B cell (primary cell): ENCODE measurements around the gene PALB2. TPM values are rescaled to one million over a fixed set of nuclear protein-coding genes. Genes with fewer than 3 reads are reported as not detected.

Experiments
- ATAC-seq: fragments of 200-7000 bp; cut with Tn5 transposase; one replicate; pipeline ENCODE4 v1.10.0; 2021; ENCODE audit warnings: low read depth, mild to moderate bottlenecking, moderate number of reproducible peaks, moderate library complexity
- CTCF ChIA-PET: fragments of 350-600 bp; sonication (Branson Sonifier 250); formaldehyde crosslinking; loops from one replicate; lab custom pipeline; 2021; ENCODE audit warnings: antibody characterized with exemption, inconsistent platforms; lab: Charles Lee
- POLR2A ChIA-PET: fragments of 350-600 bp; sonication (Branson Sonifier 250); formaldehyde crosslinking; loops from one replicate; lab custom pipeline; 2021; ENCODE audit warnings: antibody characterized with exemption; lab: Charles Lee
- DNase-seq: peaks from one replicate; pipeline ENCODE4 v3.0.0; 2013
- H2AFZ ChIP-seq: 2 replicates; pipeline ENCODE4 v1.6.1; 2012; ENCODE audit warnings: mild to moderate bottlenecking, low read depth, low read length; ENCODE audit not compliant: insufficient read depth, poor library complexity, severe bottlenecking
- H3K27ac ChIP-seq, 2 donors: 1 replicate in 1 of 2; 2 replicates in 1 of 2; pipeline ENCODE4 v1.5.1; 2012 to 2013; ENCODE audit warnings: low read length in 2 of 2, mild to moderate bottlenecking in 2 of 2, moderate library complexity in 1 of 2
- H3K27me3 ChIP-seq, 4 experiments: fragments of 200-600 bp in 1 of 4; sonication (generic) in 1 of 4; replicated peaks in 1 of 4; 1 replicate in 2 of 4; 2 replicates in 2 of 4; pipeline versions ENCODE4 v1.6.1 to v1.7.0; 2013 to 2016; ENCODE audit warnings: low read length in 3 of 4, mild to moderate bottlenecking in 2 of 4, mixed read lengths in 1 of 4, moderate library complexity in 1 of 4; ENCODE audit not compliant: insufficient read depth in 4 of 4, control insufficient read depth in 3 of 4; ENCODE audit errors: control extremely low read depth in 1 of 4
- H3K36me3 ChIP-seq, 2 experiments: replicated peaks in 1 of 2; 1 replicate in 1 of 2; 2 replicates in 1 of 2; pipeline versions ENCODE4 v1.6.1 to v1.7.1; 2013; ENCODE audit warnings: low read length in 1 of 2; ENCODE audit not compliant: insufficient read depth in 2 of 2, control insufficient read depth in 1 of 2; ENCODE audit errors: control extremely low read depth in 1 of 2, extremely low read depth in 1 of 2
- H3K4me1 ChIP-seq, 2 donors: fragments of 200-600 bp in 1 of 2; sonication (generic) in 1 of 2; 1 replicate in 1 of 2; 2 replicates in 1 of 2; pipeline versions ENCODE4 v1.5.1 to v1.6.1; 2013 to 2017; ENCODE audit warnings: low read length in 2 of 2; ENCODE audit not compliant: control insufficient read depth in 2 of 2, insufficient read depth in 2 of 2
- H3K4me2 ChIP-seq: replicated peaks from 2 replicates; pipeline ENCODE3; 2012; ENCODE audit warnings: mild to moderate bottlenecking, low read depth, low read length; ENCODE audit not compliant: poor library complexity, severe bottlenecking
- H3K4me3 ChIP-seq, 5 experiments: fragments of 200-600 bp in 1 of 5; sonication (generic) in 1 of 5; 1 replicate in 3 of 5; 2 replicates in 2 of 5; pipeline versions ENCODE4 v1.5.1 to v1.7.0; 2011 to 2016; ENCODE audit warnings: low read length in 4 of 5, mild to moderate bottlenecking in 4 of 5, low read depth in 2 of 5, control low read depth in 1 of 5, moderate library complexity in 1 of 5; ENCODE audit not compliant: insufficient read depth in 1 of 5; ENCODE audit errors: control extremely low read depth in 1 of 5, extremely low read depth in 1 of 5
- H3K79me2 ChIP-seq: fragments of 200-600 bp; sonication (generic); one replicate; pipeline ENCODE4 v1.6.0; 2016; ENCODE audit warnings: low read length; ENCODE audit not compliant: control insufficient read depth, insufficient read depth
- H3K9ac ChIP-seq: fragments of 200-600 bp; sonication (generic); 2 replicates; pipeline ENCODE4 v1.6.1; 2017; ENCODE audit warnings: mild to moderate bottlenecking, low read length, moderate library complexity
- H3K9me3 ChIP-seq, 3 donors: one replicate each; pipeline versions ENCODE4 v1.6.1 to v1.7.1; 2013; ENCODE audit warnings: low read length in 2 of 3; ENCODE audit not compliant: control insufficient read depth in 2 of 3, insufficient read depth in 1 of 3; ENCODE audit errors: control extremely low read depth in 1 of 3
- H4K20me1 ChIP-seq: 2 replicates; pipeline ENCODE4 v1.6.0; 2012; ENCODE audit warnings: mild to moderate bottlenecking, low read length; ENCODE audit not compliant: insufficient read depth, control insufficient read depth, poor library complexity, severe bottlenecking
- H3K27ac Mint-ChIP-seq: one replicate; pipeline ENCODE4 v1.8.0; 2021; ENCODE audit warnings: mixed read lengths
- H3K27me3 Mint-ChIP-seq: one replicate; pipeline ENCODE4 v1.8.0; 2021; ENCODE audit warnings: mixed read lengths
- H3K4me1 Mint-ChIP-seq: one replicate; pipeline ENCODE4 v1.8.0; 2021; ENCODE audit warnings: mixed read lengths
- H3K4me3 Mint-ChIP-seq: one replicate; pipeline ENCODE4 v1.8.0; 2021; ENCODE audit warnings: mixed read lengths
- H3K9me3 Mint-ChIP-seq: one replicate; pipeline ENCODE4 v1.8.0; 2022; ENCODE audit warnings: mixed read lengths; ENCODE audit not compliant: insufficient read depth
- EZH2 ChIP-seq: IDR thresholded peaks from 2 replicates; pipeline ENCODE4 v1.6.1; 2012; ENCODE audit warnings: borderline replicate concordance, low read depth, mild to moderate bottlenecking, moderate library complexity, low read length; ENCODE audit not compliant: insufficient read depth, poor library complexity, severe bottlenecking
- WGBS: methylation state at CpG from one replicate; pipeline ENCODE4 v1.1.5; 2013; ENCODE audit warnings: missing lambda C conversion rate; ENCODE audit not compliant: insufficient coverage; 5-methylcytosine and 5-hydroxymethylcytosine counted together
- intact Hi-C: fragments of 100-400 bp; cut with micrococcal nuclease; formaldehyde crosslinking; loops from one replicate; pipeline ENCODE4 v1.10.0; 2022
- polyA plus RNA-seq: library from polyadenylated mRNA; depleted of rRNA; stranded (reverse); fragments of >200 nt; gene quantifications from 2 replicates; pipeline ENCODE4 v1.2.3, GENCODE V29; 2012
- total RNA-seq, 2 donors: library from RNA; stranded (reverse); fragments of 120-200 nt in 1 of 2; gene quantifications; 1 replicate in 1 of 2; 2 replicates in 1 of 2; pipeline versions ENCODE4 v1.2.3 to v1.2.4, GENCODE V29; 2013 to 2022
- TF ChIP-seq, protein P1 (sequence below): fragments of 200-600 bp; IDR thresholded peaks from one replicate; pipeline ENCODE4 v1.8.0; 2022; ENCODE audit warnings: antibody characterized with exemption, mild to moderate bottlenecking

Gene PALB2
- total and polyA plus RNA-seq, 2 donors (not counting 1 experiment from before 2014, with no cell fraction given), result 3.6 to 16.3 TPM

DNA sequence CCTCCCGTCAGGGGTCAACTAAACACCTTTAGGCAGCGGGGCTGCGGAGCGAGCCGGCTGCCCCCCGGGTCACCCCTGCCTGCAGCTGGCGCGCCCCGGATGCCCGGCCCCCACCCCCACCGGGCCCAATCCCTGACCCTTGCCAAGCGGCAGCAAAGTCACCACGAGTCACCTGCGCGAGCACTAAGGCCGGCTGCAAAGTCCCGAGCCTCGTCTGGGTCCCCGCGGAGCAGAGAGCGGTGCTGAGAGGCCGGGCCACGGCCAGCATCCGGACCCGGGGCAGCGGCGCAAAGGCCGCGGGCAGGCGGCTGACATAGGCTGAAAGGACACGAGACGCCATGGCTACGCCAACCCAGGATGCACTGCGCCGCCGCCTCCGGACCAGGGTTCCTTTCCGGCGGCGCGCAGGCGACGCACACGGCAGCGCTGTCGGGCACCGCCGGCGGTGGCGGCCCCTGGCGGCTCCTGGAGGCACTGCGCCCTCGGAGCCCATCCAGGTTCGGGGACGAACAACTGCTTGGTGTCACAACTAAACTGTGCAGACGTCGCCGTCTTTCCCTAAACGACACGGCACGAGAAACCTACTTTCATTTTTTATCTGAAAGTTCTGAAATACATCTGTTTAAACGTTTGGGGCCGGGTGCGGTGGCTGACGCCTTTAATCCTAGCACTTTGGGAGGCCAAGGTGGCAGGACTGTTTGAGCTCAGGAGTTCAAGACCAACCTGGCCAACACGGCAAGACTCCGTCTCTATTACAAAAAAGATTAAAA is 45.0 kb downstream of the PALB2 start, which contains the start of gene NDUFAB1:
NDUFAB1 (minus strand) TSS at position 366 of the 770 bp plus-strand sequence; CDS start at position 340, 26 bp downstream.
- Histone ChIP-seq H3K36me3 (peaks cover 0 to 21% of the 10 kb centered on the region in 2 experiments), H3K79me2 (peaks cover 60% of the 10 kb centered on the region), H3K4me3 (peak within 1 kb of the TSS; percentile 72 to 92 (median 87)), H3K27ac (peak within 1 kb of the TSS; percentile 37 to 91), H3K27me3 (no peaks in the 10 kb centered on the region), H3K4me2 (peak within 1 kb of the TSS; percentile 92), H2AFZ (peak within 1 kb of the TSS; percentile 97), H4K20me1 (peaks cover 42% of the 10 kb centered on the region), H3K4me1 (peaks cover 15 to 19% of the 10 kb centered on the region in 2 donors), H3K9me3 (no peaks in the 10 kb centered on the region), H3K9ac (peak within 1 kb of the TSS; percentile 97)
- CTCF ChIA-PET, result interaction anchor here (0.6 to 3.6 kb wide), 19 partner anchors 8 to 162 kb away, joined by 3 to 35 read pairs (median 5); partner anchors contain the start of genes COG7, EARS2, PALB2 and UBFD1
- peak; percentile 99 for ATAC-seq
- Mint-ChIP-seq H3K9me3 (no peaks in the 10 kb centered on the region), H3K4me3 (peak within 1 kb of the TSS; percentile 86), H3K27ac (peak within 1 kb of the TSS; percentile 76), H3K27me3 (no peaks in the 10 kb centered on the region), H3K4me1 (peaks cover 24% of the 10 kb centered on the region)
- intact Hi-C loops, result loop anchor here (1.0 to 5.0 kb wide), 6 partner anchors 39 to 1644 kb away; partner anchors contain the start of genes COG7, DCTN5, EARS2 and GGA2
- DNase-seq, result peak; percentile 92
- under 1% methylated on average over 64 of the region's 67 CpGs for WGBS
- TF ChIP-seq, protein P1, sequence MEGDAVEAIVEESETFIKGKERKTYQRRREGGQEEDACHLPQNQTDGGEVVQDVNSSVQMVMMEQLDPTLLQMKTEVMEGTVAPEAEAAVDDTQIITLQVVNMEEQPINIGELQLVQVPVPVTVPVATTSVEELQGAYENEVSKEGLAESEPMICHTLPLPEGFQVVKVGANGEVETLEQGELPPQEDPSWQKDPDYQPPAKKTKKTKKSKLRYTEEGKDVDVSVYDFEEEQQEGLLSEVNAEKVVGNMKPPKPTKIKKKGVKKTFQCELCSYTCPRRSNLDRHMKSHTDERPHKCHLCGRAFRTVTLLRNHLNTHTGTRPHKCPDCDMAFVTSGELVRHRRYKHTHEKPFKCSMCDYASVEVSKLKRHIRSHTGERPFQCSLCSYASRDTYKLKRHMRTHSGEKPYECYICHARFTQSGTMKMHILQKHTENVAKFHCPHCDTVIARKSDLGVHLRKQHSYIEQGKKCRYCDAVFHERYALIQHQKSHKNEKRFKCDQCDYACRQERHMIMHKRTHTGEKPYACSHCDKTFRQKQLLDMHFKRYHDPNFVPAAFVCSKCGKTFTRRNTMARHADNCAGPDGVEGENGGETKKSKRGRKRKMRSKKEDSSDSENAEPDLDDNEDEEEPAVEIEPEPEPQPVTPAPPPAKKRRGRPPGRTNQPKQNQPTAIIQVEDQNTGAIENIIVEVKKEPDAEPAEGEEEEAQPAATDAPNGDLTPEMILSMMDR, result peak; percentile 98
- no peak for TF ChIP-seq EZH2
- POLR2A ChIA-PET, result interaction anchor here (1.0 kb wide), 1 partner anchor 90 kb away, joined by 3 read pairs; no protein-coding TSS in a partner anchor
